ENCODE results near the gene SERPINA3. TPM values are rescaled to one million over a fixed set of nuclear protein-coding genes. Genes with fewer than 3 reads are reported as not detected.

SERPINA3 gene
- total and polyA plus RNA-seq, 2 donors (not counting 1 experiment from before 2014, with no cell fraction given) = not detected

DNA sequence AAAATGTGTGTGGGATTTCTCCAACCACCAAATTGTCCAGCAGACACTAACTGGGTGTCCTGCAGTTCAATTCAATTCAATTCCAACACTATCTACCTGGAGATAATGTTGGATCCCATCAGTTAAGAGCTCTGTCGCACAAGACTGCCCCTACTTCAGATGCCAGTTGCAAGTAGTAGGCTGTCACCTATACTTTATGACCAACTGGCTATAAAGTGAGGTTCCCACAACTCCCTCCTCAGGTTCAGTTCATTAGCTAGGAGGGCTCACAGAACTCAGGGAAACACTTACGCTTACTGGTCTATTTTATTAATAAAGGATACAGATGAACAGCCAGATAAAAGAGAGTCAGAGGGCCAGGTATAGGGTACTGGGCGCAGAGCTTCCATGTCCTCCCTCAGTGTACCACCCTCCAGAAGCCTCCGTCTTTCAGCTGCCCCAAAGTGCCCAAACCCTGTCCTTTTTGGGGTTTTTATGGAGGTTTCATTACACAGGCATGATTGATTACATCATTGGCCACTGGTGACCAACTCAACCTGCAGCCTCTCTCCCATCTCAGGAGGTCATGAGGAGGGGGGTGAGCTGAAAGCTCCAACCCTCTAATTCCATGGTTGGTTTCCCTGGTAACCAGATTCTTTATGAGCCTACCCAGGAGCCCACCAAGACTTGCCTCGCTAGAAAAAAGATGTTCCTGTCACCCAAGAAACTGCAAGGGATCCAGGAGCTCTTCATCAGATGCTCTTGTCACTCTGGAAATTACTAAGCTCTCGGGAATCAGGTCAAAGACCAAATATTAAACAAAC is 38.5 kb upstream of the SERPINA3 start:
- Histone ChIP-seq H3K9me3 (ENCODE audit: control extremely low read depth in 1 of 3, control insufficient read depth in 2 of 3, insufficient read depth in 1 of 3, low read length in 2 of 3) (peaks cover 0 to 12% (median 0%) of the 10 kb centered on the region in 3 donors), H4K20me1 (ENCODE audit: control insufficient read depth, insufficient read depth, low read length, poor library complexity, severe bottlenecking) (no peaks in the 10 kb centered on the region), H3K4me1 (ENCODE audit: control insufficient read depth in 2 of 2, insufficient read depth in 2 of 2, low read length in 2 of 2) (no peaks in the 10 kb centered on the region), H3K79me2 (ENCODE audit: control insufficient read depth, insufficient read depth, low read length) (no peaks in the 10 kb centered on the region), H3K27ac (ENCODE audit: low read length in 2 of 2) (no peak overlapping the region), H3K4me2 (replicated peaks; ENCODE audit: low read depth, low read length, poor library complexity, severe bottlenecking) (no peak overlapping the region), H2AFZ (ENCODE audit: insufficient read depth, low read depth, low read length, poor library complexity, severe bottlenecking) (no peak overlapping the region), H3K4me3 (ENCODE audit: control extremely low read depth in 1 of 5, extremely low read depth in 1 of 5, insufficient read depth in 1 of 5, low read depth in 2 of 5, low read length in 4 of 5) (no peak overlapping the region), H3K27me3 (replicated peaks in 1 of 4; ENCODE audit: control extremely low read depth in 1 of 4, control insufficient read depth in 3 of 4, insufficient read depth in 4 of 4, low read length in 3 of 4) (no peaks in the 10 kb centered on the region), H3K9ac (ENCODE audit: low read length) (no peak overlapping the region), H3K36me3 (replicated peaks in 1 of 2; ENCODE audit: control extremely low read depth in 1 of 2, control insufficient read depth in 1 of 2, extremely low read depth in 1 of 2, insufficient read depth in 2 of 2, low read length in 1 of 2) (no peaks in the 10 kb centered on the region)
- ATAC-seq (ENCODE audit: low read depth) (no peak), DNase-seq (no peak)
- H3K9me3 Mint-ChIP-seq (ENCODE audit: insufficient read depth) = no peaks in the 10 kb centered on the region
- intact Hi-C loops (cut with micrococcal nuclease) = no loop called here
- H3K27ac Mint-ChIP-seq = no peak overlapping the region
- TF ChIP-seq, protein P1, sequence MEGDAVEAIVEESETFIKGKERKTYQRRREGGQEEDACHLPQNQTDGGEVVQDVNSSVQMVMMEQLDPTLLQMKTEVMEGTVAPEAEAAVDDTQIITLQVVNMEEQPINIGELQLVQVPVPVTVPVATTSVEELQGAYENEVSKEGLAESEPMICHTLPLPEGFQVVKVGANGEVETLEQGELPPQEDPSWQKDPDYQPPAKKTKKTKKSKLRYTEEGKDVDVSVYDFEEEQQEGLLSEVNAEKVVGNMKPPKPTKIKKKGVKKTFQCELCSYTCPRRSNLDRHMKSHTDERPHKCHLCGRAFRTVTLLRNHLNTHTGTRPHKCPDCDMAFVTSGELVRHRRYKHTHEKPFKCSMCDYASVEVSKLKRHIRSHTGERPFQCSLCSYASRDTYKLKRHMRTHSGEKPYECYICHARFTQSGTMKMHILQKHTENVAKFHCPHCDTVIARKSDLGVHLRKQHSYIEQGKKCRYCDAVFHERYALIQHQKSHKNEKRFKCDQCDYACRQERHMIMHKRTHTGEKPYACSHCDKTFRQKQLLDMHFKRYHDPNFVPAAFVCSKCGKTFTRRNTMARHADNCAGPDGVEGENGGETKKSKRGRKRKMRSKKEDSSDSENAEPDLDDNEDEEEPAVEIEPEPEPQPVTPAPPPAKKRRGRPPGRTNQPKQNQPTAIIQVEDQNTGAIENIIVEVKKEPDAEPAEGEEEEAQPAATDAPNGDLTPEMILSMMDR (IDR thresholded peaks at IDR 0.05) = no peak
- TF ChIP-seq EZH2 (IDR thresholded peaks at IDR 0.05; ENCODE audit: borderline replicate concordance, insufficient read depth, low read depth, low read length, poor library complexity, severe bottlenecking) = no peak
- H3K27me3 Mint-ChIP-seq = no peaks in the 10 kb centered on the region
- no peak overlapping the region for H3K4me3 Mint-ChIP-seq
- no peaks in the 10 kb centered on the region for H3K4me1 Mint-ChIP-seq
- CTCF ChIA-PET = no interaction called here
- WGBS (ENCODE audit: insufficient coverage) = 77% methylated on average over 3 of the region's 6 CpGs
- POLR2A ChIA-PET = no interaction called here

DNA sequence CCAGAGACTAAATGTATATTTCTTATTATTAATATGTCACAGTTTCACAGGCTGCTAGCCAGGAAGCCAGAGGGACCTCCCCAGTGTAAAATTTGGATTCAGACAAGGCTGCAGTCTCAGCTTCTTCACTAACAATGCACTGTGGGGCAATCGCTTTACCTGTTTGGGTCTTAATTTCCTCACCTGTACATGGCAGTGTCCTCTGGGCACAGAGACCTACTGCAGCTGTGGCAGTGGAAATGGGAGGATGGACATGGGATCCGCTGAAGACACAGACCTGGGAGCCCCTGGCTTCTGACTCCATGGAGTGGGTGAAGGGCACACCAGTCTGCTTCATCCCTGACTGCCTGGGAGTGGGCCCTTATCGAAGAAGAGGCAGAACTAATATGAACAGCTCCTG is 37.9 kb upstream of the SERPINA3 start:
- 67% methylated on average over 2 of the region's 3 CpGs for WGBS (ENCODE audit: insufficient coverage)
- Histone ChIP-seq H3K9me3 (ENCODE audit: control extremely low read depth in 1 of 3, control insufficient read depth in 2 of 3, insufficient read depth in 1 of 3, low read length in 2 of 3) (peaks cover 0 to 10% (median 0%) of the 10 kb centered on the region in 3 donors), H2AFZ (ENCODE audit: insufficient read depth, low read depth, low read length, poor library complexity, severe bottlenecking) (no peak overlapping the region), H3K4me3 (ENCODE audit: control extremely low read depth in 1 of 5, extremely low read depth in 1 of 5, insufficient read depth in 1 of 5, low read depth in 2 of 5, low read length in 4 of 5) (no peak overlapping the region), H3K4me1 (ENCODE audit: control insufficient read depth in 2 of 2, insufficient read depth in 2 of 2, low read length in 2 of 2) (no peaks in the 10 kb centered on the region), H3K9ac (ENCODE audit: low read length) (no peak overlapping the region), H3K4me2 (replicated peaks; ENCODE audit: low read depth, low read length, poor library complexity, severe bottlenecking) (no peak overlapping the region), H4K20me1 (ENCODE audit: control insufficient read depth, insufficient read depth, low read length, poor library complexity, severe bottlenecking) (no peaks in the 10 kb centered on the region), H3K36me3 (replicated peaks in 1 of 2; ENCODE audit: control extremely low read depth in 1 of 2, control insufficient read depth in 1 of 2, extremely low read depth in 1 of 2, insufficient read depth in 2 of 2, low read length in 1 of 2) (no peaks in the 10 kb centered on the region), H3K79me2 (ENCODE audit: control insufficient read depth, insufficient read depth, low read length) (no peaks in the 10 kb centered on the region), H3K27ac (ENCODE audit: low read length in 2 of 2) (no peak overlapping the region), H3K27me3 (replicated peaks in 1 of 4; ENCODE audit: control extremely low read depth in 1 of 4, control insufficient read depth in 3 of 4, insufficient read depth in 4 of 4, low read length in 3 of 4) (no peaks in the 10 kb centered on the region)
- no peak for TF ChIP-seq EZH2 (IDR thresholded peaks at IDR 0.05; ENCODE audit: borderline replicate concordance, insufficient read depth, low read depth, low read length, poor library complexity, severe bottlenecking)
- TF ChIP-seq, protein P1 (IDR thresholded peaks at IDR 0.05) = no peak
- no peak overlapping the region for H3K4me3 Mint-ChIP-seq
- intact Hi-C loops (cut with micrococcal nuclease) = no loop called here
- ATAC-seq (ENCODE audit: low read depth) (no peak), DNase-seq (no peak)
- H3K9me3 Mint-ChIP-seq (ENCODE audit: insufficient read depth) = no peaks in the 10 kb centered on the region
- H3K4me1 Mint-ChIP-seq = no peaks in the 10 kb centered on the region
- peaks cover 1% of the 10 kb centered on the region for H3K27me3 Mint-ChIP-seq
- ChIA-PET CTCF (no interaction called here), POLR2A (no interaction called here)
- no peak overlapping the region for H3K27ac Mint-ChIP-seq
